SK-N-SH (cell line): ENCODE data around the gene RAPGEF4. TPM values are rescaled to one million over a fixed set of nuclear protein-coding genes. Genes with fewer than 3 reads are reported as not detected.
"Not testable (repeated sequence)": the region's sequence is repeated elsewhere in the genome, so short reads cannot be mapped to it uniquely, and the experiment has no call there.

Experiments used
- CTCF ChIA-PET: fragments of 300-600, 350-600 bp; formaldehyde crosslinking; extraction: SDS; loops from one replicate; lab custom pipeline; 2021; lab: Yijun Ruan, JAX
- POLR2A ChIA-PET: fragments of 350-600 bp; sonication (Branson Sonifier 250); formaldehyde crosslinking; extraction: SDS; loops from one replicate; lab custom pipeline; 2020; ENCODE audit warnings: antibody characterized with exemption, inconsistent platforms; lab: Yijun Ruan, JAX
- DNase-seq: peaks from one replicate; pipeline ENCODE4 v3.0.0; 2012
- H2AFZ ChIP-seq: fragments of 200-600 bp; sonication (generic); 2 replicates; pipeline ENCODE4 v1.8.1; 2016; ENCODE audit warnings: antibody characterized with exemption, mild to moderate bottlenecking, low read depth
- H3F3A ChIP-seq: fragments of 200-600 bp; sonication (generic); replicated peaks from 2 replicates; pipeline ENCODE3; 2016; ENCODE audit warnings: antibody characterized with exemption, mild to moderate bottlenecking; ENCODE audit not compliant: insufficient read depth
- H3K27ac ChIP-seq, 2 experiments: fragments of 200-500 bp in 1 of 2; fragments of 200-600 bp in 1 of 2; sonication (Bioruptor generic) in 1 of 2; sonication (generic), shearing (Covaris generic) in 1 of 2; 2 replicates each; pipeline versions ENCODE4 v1.5.1 to v1.6.1; 2014 to 2016; ENCODE audit warnings: low read depth in 2 of 2, inconsistent platforms in 1 of 2, low read length in 1 of 2, mild to moderate bottlenecking in 1 of 2, mixed read lengths in 1 of 2
- H3K27me3 ChIP-seq: fragments of 200-600 bp; sonication (generic), shearing (Covaris generic); 2 replicates; pipeline ENCODE4 v1.6.1; 2016; ENCODE audit warnings: mixed run types; ENCODE audit not compliant: insufficient read depth
- H3K36me3 ChIP-seq, 2 experiments: fragments of 200-500 bp in 1 of 2; fragments of 200-600 bp in 1 of 2; sonication (Bioruptor generic) in 1 of 2; sonication (generic) in 1 of 2; replicated peaks in 1 of 2; 2 replicates each; pipeline versions ENCODE3 to v1.5.1; 2014 to 2016; ENCODE audit warnings: low read length in 1 of 2, mild to moderate bottlenecking in 1 of 2; ENCODE audit not compliant: insufficient read depth in 2 of 2, control insufficient read depth in 1 of 2
- H3K4me1 ChIP-seq, 2 experiments: fragments of 200-500 bp in 1 of 2; fragments of 200-600 bp in 1 of 2; sonication (Bioruptor generic) in 1 of 2; sonication (generic), shearing (Covaris generic) in 1 of 2; 2 replicates each; pipeline versions ENCODE4 v1.5.1 to v1.6.1; 2014 to 2016; ENCODE audit warnings: low read depth in 1 of 2, low read length in 1 of 2, mixed run types in 1 of 2; ENCODE audit not compliant: insufficient read depth in 2 of 2, control insufficient read depth in 1 of 2
- H3K4me2 ChIP-seq: fragments of 200-600 bp; sonication (generic), shearing (Covaris generic); 2 replicates; pipeline ENCODE4 v1.6.1; 2017; ENCODE audit warnings: mixed run types
- H3K4me3 ChIP-seq, 2 experiments: fragments of 200-500 bp in 1 of 2; fragments of 200-600 bp in 1 of 2; sonication (Bioruptor generic) in 1 of 2; sonication (generic), shearing (Covaris generic) in 1 of 2; 2 replicates each; pipeline versions ENCODE4 v1.5.1 to v1.8.1; 2014 to 2016; ENCODE audit warnings: low read depth in 2 of 2, inconsistent platforms in 1 of 2, low read length in 1 of 2, mild to moderate bottlenecking in 1 of 2, mixed read lengths in 1 of 2, moderate library complexity in 1 of 2
- H3K79me2 ChIP-seq: fragments of 200-600 bp; sonication (generic); 2 replicates; pipeline ENCODE4 v1.8.1; 2017; ENCODE audit warnings: mild to moderate bottlenecking; ENCODE audit not compliant: insufficient read depth
- H3K9ac ChIP-seq: fragments of 200-600 bp; sonication (generic); 2 replicates; pipeline ENCODE4 v1.6.1; 2017; ENCODE audit warnings: mixed run types
- H3K9me2 ChIP-seq: fragments of 200-600 bp; sonication (generic); 2 replicates; pipeline ENCODE4 v1.6.1; 2017; ENCODE audit warnings: mixed run types
- H3K9me3 ChIP-seq: fragments of 200-600 bp; sonication (generic); 2 replicates; pipeline ENCODE4 v1.6.1; 2017; ENCODE audit warnings: mixed run types, mild to moderate bottlenecking, moderate library complexity
- H4K20me1 ChIP-seq: fragments of 200-600 bp; sonication (generic); 2 replicates; pipeline ENCODE4 v1.6.1; 2017; ENCODE audit warnings: mild to moderate bottlenecking, mixed run types; ENCODE audit not compliant: insufficient read depth
- CHD2 ChIP-seq: fragments of 150-350 bp; IDR thresholded peaks from 2 replicates; pipeline ENCODE4 v1.6.1; 2018; ENCODE audit warnings: low read length; ENCODE audit not compliant: partially characterized antibody
- CTCF ChIP-seq: fragments of 200-600 bp; sonication (generic); IDR thresholded peaks from 2 replicates; pipeline ENCODE4 v1.6.1; 2017; ENCODE audit warnings: antibody characterized with exemption, mild to moderate bottlenecking, moderate library complexity
- EP300 ChIP-seq, 2 experiments: IDR thresholded peaks; 2 replicates each; pipeline versions ENCODE4 v1.4.0 to v1.6.1; 2012; ENCODE audit warnings: borderline replicate concordance in 1 of 2, low read depth in 1 of 2, low read length in 1 of 2
- EZH2phosphoT487 ChIP-seq: fragments of 200-600 bp; sonication (generic); IDR thresholded peaks from 2 replicates; pipeline ENCODE4 v1.6.1; 2017; ENCODE audit warnings: low read depth, mixed run types, mild to moderate bottlenecking, antibody characterized with exemption, moderate library complexity, borderline replicate concordance
- FOXM1 ChIP-seq: IDR thresholded peaks from 2 replicates; pipeline ENCODE4 v1.4.0; 2012; ENCODE audit warnings: low read depth, mild to moderate bottlenecking
- GATA2 ChIP-seq: sonication (generic); formaldehyde crosslinking; IDR thresholded peaks from 2 replicates; pipeline ENCODE4 v1.5.0; 2020; ENCODE audit warnings: mild to moderate bottlenecking, missing genetic modification reagents
- JUND ChIP-seq: IDR thresholded peaks from 2 replicates; pipeline ENCODE4 v1.4.0; 2012
- MXI1 ChIP-seq: IDR thresholded peaks from 2 replicates; pipeline ENCODE4 v1.6.1; 2012; ENCODE audit warnings: mild to moderate bottlenecking, low read depth, low read length, improper control_type of control experiment
- NFIC ChIP-seq: IDR thresholded peaks from 2 replicates; pipeline ENCODE4 v1.4.0; 2012; ENCODE audit warnings: borderline replicate concordance
- POLR2AphosphoS5 ChIP-seq: IDR thresholded peaks from 2 replicates; pipeline ENCODE4 v1.6.1; 2012; ENCODE audit warnings: low read depth, low read length
- RAD21 ChIP-seq: IDR thresholded peaks from 2 replicates; pipeline ENCODE4 v1.6.1; 2012; ENCODE audit warnings: mild to moderate bottlenecking, low read length
- REST ChIP-seq: IDR thresholded peaks from 2 replicates; pipeline ENCODE4 v1.6.1; 2012; ENCODE audit warnings: mild to moderate bottlenecking, low read depth, low read length, moderate library complexity
- RXRA ChIP-seq: IDR thresholded peaks from 2 replicates; pipeline ENCODE4 v1.4.0; 2012; ENCODE audit warnings: low read depth, mild to moderate bottlenecking, borderline replicate concordance
- SMC3 ChIP-seq: IDR thresholded peaks from 2 replicates; pipeline ENCODE4 v1.6.1; 2012; ENCODE audit warnings: low read depth, low read length, improper control_type of control experiment
- YY1 ChIP-seq: IDR thresholded peaks from 2 replicates; pipeline ENCODE4 v1.4.0; 2012; ENCODE audit warnings: low read depth, mild to moderate bottlenecking
- ZBTB33 ChIP-seq: IDR thresholded peaks from 2 replicates; pipeline ENCODE4 v1.4.0; 2012; ENCODE audit warnings: low read depth, borderline replicate concordance
- WGBS: methylation state at CpG from one replicate; pipeline ENCODE4 v1.1.6; 2017; ENCODE audit warnings: low lambda C conversion rate; 5-methylcytosine and 5-hydroxymethylcytosine counted together
- polyA plus RNA-seq, 3 experiments: library from polyadenylated mRNA; depleted of rRNA; stranded (reverse); fragments of >200 nt; gene quantifications; 2 replicates each; pipeline ENCODE4 v1.2.3, GENCODE V29; 2012

Gene RAPGEF4
- polyA plus RNA-seq, 1 of the 3 experiments (the other 2 are of a cell fraction) = 0.30 TPM

- TF ChIP-seq CTCF (no peak), CHD2 (no peak)
Measured at GRCh38 chr2:172792711-172793110, 57.1 kb downstream of the RAPGEF4 start (continued).

- 33% methylated on average over 1 of the region's 1 CpG for WGBS
- H3K4me2 ChIP-seq = not testable (repeated sequence)
- CTCF ChIA-PET = interaction anchor here (1.0 to 9.3 kb wide), 3 partner anchors 130 to 407 kb away, joined by 3 to 174 read pairs (median 6); no protein-coding TSS in a partner anchor
Measured at GRCh38 chr2:172803308-172803707, 67.7 kb downstream of the RAPGEF4 start.

GRCh38 chr2:172804423-172804822 is 68.8 kb downstream of the RAPGEF4 start:
- no peak overlapping the region for H3K4me2 ChIP-seq
- no peaks in the 10 kb centered on the region for H4K20me1 ChIP-seq
- H3K79me2 ChIP-seq = no peaks in the 10 kb centered on the region
- no peaks in the 10 kb centered on the region for H3K27me3 ChIP-seq
- DNase-seq = no peak
- H3K36me3 ChIP-seq = no peaks in the 10 kb centered on the region
- no peak overlapping the region for H3K27ac ChIP-seq
- no peaks in the 10 kb centered on the region for H3K9me2 ChIP-seq
- H3K9me3 ChIP-seq = no peaks in the 10 kb centered on the region
- no peak overlapping the region for H3K4me3 ChIP-seq
- peaks cover 0 to 7% of the 10 kb centered on the region in 2 experiments; a peak in 2 of 4 replicates for H3K4me1 ChIP-seq
- POLR2A ChIA-PET = no interaction called here
- 33% methylated on average over 4 of the region's 4 CpGs for WGBS
- H3K9ac ChIP-seq = no peak overlapping the region
- no peak overlapping the region for H2AFZ ChIP-seq
- CTCF ChIA-PET = interaction anchor here (0.6 to 9.3 kb wide), 6 partner anchors 9 to 406 kb away, joined by 3 to 174 read pairs (median 4); no protein-coding TSS in a partner anchor
- no peaks in the 10 kb centered on the region for H3F3A ChIP-seq
- TF ChIP-seq JUND (no peak), CTCF (no peak), RAD21 (no peak), EZH2phosphoT487 (no peak), GATA2 (no peak), EP300 (IDR thresholded peaks at IDR 0.05; ENCODE audit: borderline replicate concordance in 1 of 2, low read depth in 1 of 2, low read length in 1 of 2) (no peak), REST (no peak), POLR2AphosphoS5 (no peak), YY1 (no peak), CHD2 (no peak), ZBTB33 (no peak), RXRA (no peak), SMC3 (no peak), FOXM1 (no peak), NFIC (no peak), MXI1 (no peak)

More at GRCh38 chr2:172803308-172803707, 67.7 kb downstream of the RAPGEF4 start:
- H3K9ac ChIP-seq, H3K4me1 ChIP-seq, H2AFZ ChIP-seq, H3K27ac ChIP-seq, H4K20me1 ChIP-seq, H3K79me2 ChIP-seq, H3K27me3 ChIP-seq, H3F3A ChIP-seq, H3K9me2 ChIP-seq, DNase-seq, H3K9me3 ChIP-seq, H3K36me3 ChIP-seq, POLR2A ChIA-PET, H3K4me3 ChIP-seq: not testable (repeated sequence)
